ENCODE results near the gene ROBO2.
A peak's percentile ranks its signal among the peaks of the same experiment; 100 is the strongest.

The ROBO2 gene

DNA sequence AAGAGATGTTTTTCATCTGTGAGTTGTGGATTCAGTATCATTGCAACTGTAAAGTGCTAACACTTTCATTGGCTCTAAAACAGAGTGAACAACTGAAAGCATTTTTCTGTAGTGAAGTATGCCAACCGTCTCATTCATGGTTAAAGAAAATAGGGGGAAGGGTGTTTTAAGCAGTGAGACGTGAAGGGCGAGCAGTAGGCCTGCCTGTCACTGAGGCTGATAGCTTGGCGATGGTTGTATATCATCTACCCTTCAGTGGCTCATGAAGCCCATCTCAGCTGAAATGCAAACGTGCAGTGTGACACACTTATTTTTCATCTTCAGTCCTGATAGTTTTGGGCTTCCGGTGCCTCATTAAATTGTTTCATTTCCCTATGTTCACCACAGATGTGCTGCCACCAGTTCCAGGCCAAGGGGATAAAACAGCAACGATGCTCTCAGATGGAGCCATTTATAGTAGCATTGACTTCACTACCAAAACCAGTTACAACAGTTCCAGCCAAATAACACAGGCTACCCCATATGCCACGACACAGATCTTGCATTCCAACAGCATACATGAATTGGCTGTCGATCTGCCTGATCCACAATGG, 562.0 kb downstream of the ROBO2 start:
- TF ChIP-seq, protein P1, sequence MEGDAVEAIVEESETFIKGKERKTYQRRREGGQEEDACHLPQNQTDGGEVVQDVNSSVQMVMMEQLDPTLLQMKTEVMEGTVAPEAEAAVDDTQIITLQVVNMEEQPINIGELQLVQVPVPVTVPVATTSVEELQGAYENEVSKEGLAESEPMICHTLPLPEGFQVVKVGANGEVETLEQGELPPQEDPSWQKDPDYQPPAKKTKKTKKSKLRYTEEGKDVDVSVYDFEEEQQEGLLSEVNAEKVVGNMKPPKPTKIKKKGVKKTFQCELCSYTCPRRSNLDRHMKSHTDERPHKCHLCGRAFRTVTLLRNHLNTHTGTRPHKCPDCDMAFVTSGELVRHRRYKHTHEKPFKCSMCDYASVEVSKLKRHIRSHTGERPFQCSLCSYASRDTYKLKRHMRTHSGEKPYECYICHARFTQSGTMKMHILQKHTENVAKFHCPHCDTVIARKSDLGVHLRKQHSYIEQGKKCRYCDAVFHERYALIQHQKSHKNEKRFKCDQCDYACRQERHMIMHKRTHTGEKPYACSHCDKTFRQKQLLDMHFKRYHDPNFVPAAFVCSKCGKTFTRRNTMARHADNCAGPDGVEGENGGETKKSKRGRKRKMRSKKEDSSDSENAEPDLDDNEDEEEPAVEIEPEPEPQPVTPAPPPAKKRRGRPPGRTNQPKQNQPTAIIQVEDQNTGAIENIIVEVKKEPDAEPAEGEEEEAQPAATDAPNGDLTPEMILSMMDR (IDR thresholded peaks at IDR 0.05; ENCODE audit: control insufficient read depth, insufficient read depth, low read depth, low read length, missing control alignments): no peak
- no peak for DNase-seq (ENCODE audit: low read depth)
- H3K4me3 ChIP-seq (ENCODE audit: control insufficient read depth, low read depth, low read length): no peak overlapping the region

DNA sequence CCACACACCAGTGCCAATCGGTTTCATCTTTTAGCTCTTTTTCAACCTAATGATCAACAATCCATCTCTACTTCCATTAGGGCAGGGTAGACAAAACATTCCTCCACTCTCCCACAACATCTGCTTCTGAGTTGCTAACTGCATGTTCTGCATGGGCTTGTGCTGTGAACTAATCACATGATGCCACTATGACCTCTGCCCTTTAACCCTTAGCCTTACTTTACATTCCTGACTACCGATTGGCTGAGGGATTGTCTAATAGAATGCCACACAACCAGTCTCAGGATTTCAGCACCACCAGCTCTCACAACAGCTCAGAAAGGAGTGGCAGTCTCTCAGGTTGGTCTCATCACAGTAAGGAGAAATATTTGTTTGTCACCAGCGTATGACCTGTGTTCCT, 562.8 kb downstream of the ROBO2 start:
- no peak overlapping the region for H3K4me3 ChIP-seq (ENCODE audit: control insufficient read depth, low read depth, low read length)
- TF ChIP-seq, protein P1 (IDR thresholded peaks at IDR 0.05; ENCODE audit: control insufficient read depth, insufficient read depth, low read depth, low read length, missing control alignments): no peak
- DNase-seq (ENCODE audit: low read depth): no peak

DNA sequence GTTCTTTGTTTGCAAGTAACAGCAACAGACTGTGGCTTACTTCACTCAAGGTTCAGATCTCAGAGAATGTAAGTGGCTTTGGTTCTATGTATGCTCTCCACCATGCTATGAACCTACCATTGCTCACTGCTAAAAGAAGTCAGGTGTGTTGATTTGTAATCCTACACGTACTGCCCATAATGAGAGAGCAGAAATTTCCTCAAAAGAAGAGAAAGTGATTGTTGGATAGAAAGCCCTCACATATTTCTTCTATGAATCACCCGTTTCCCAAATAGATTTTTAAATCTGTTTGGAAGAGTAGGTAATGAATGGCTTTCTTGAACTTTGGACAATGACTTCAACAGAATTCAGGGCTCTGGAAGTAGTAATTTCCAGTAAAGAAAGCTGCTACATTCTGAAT, 565.4 kb downstream of the ROBO2 start:
- TF ChIP-seq, protein P1 (IDR thresholded peaks at IDR 0.05; ENCODE audit: control insufficient read depth, insufficient read depth, low read depth, low read length, missing control alignments): no peak
- DNase-seq (ENCODE audit: low read depth): no peak
- no peak overlapping the region for H3K4me3 ChIP-seq (ENCODE audit: control insufficient read depth, low read depth, low read length)

DNA sequence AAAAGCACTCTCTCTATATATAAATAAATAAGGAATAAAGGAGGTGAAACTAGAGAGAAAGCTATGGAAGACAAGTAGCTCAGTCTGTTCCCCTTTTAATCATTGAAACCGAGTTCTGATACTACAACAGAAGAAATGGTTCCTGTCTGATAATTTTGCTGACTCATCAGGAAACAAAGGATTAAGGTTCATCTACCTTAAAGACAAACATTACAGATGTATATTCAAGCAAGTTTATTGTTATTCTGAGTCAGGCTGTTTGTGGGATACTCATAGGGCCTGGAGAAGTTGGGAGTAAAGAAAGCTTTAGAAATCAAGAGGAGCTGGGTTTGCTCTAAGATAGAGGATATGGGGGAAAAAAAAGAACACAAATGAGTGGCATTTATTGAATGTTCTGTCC, 566.0 kb downstream of the ROBO2 start:
- TF ChIP-seq, protein P1 (IDR thresholded peaks at IDR 0.05; ENCODE audit: control insufficient read depth, insufficient read depth, low read depth, low read length, missing control alignments): no peak
- H3K4me3 ChIP-seq (ENCODE audit: control insufficient read depth, low read depth, low read length): no peak overlapping the region
- DNase-seq (ENCODE audit: low read depth): no peak

DNA sequence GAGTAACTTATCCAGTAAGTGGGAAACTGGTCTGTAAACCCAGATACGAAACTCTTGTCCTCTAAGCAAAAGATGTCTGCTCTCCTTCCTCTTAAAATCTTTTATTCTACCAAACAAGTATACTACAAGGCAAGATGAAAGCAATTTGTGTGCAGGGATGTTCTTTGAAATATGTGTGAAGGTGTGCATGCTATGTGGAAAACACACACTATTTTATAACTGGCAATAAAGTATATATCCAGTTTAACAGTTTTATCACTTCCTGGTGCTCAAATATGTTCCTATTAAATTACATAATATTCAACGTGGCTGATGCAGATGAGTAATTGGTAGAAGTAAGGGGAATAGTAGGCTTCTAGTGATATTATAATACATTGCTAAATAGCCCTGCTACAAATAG, 566.5 kb downstream of the ROBO2 start:
- TF ChIP-seq, protein P1 (IDR thresholded peaks at IDR 0.05; ENCODE audit: control insufficient read depth, insufficient read depth, low read depth, low read length, missing control alignments): no peak
- H3K4me3 ChIP-seq (ENCODE audit: control insufficient read depth, low read depth, low read length): no peak overlapping the region
- DNase-seq (ENCODE audit: low read depth): no peak

DNA sequence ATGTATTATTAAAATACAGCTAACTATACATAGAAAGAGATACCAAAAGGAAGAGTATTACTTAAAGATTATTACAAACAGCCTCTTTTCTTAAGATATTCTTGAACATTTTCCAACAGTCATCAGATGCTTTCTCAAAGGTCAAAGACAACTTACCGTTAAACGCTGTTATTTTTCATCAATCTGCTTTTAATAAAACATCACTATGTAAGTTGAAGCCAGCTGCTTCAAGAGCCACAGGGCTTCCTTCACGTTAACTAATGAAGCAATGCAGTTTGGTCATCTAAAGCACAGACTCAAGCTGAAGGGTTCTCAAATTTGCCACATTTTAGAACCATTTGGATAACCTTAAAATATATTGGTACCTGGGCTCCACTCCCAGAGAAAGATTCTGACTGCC, 578.8 kb downstream of the ROBO2 start:
- no peak overlapping the region for H3K4me3 ChIP-seq (ENCODE audit: control insufficient read depth, low read depth, low read length)
- no peak for DNase-seq (ENCODE audit: low read depth)
- TF ChIP-seq, protein P1 (IDR thresholded peaks at IDR 0.05; ENCODE audit: control insufficient read depth, insufficient read depth, low read depth, low read length, missing control alignments): no peak

DNA sequence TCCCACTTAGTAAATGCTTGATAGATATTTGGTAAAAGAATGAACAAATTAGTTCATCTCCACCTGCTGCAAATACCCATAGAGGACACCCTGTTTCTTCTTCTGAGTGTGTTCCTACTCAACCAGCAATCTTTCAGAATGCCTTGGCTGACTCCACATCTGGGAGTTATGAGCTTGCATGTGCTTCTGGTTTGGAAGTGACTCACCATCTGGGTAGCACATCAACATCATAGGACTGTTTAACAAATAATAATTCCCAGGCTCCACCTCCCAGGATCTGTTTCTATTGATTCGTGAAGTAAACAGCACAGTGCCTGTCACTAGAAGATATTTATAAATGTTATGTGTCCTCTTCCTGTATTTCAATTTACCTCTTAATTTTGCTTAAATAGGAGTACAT, 580.1 kb downstream of the ROBO2 start:
- H3K4me3 ChIP-seq (ENCODE audit: control insufficient read depth, low read depth, low read length): no peak overlapping the region
- peak; percentile 39 for DNase-seq (ENCODE audit: low read depth)
- TF ChIP-seq, protein P1 (IDR thresholded peaks at IDR 0.05; ENCODE audit: control insufficient read depth, insufficient read depth, low read depth, low read length, missing control alignments): no peak
